ENCODE data around the gene SLX4. TPM values are rescaled to one million over a fixed set of nuclear protein-coding genes. Genes with fewer than 3 reads are reported as not detected.

SLX4 gene
- total RNA-seq, 1 donor from 2014 or later: 11.8 TPM

- DNase-seq (ENCODE audit: low spot score): no peak
- H3K27ac Mint-ChIP-seq (ENCODE audit: unreplicated experiment): no peak overlapping the region
- no peak overlapping the region for H3K4me3 Mint-ChIP-seq (ENCODE audit: unreplicated experiment)
- peaks cover 8% of the 10 kb centered on the region for H3K27me3 Mint-ChIP-seq (ENCODE audit: unreplicated experiment)
- no peak for TF ChIP-seq CTCF (IDR thresholded peaks at IDR 0.05; ENCODE audit: unreplicated experiment)
- peaks cover 19% of the 10 kb centered on the region for H3K36me3 Mint-ChIP-seq (ENCODE audit: low read depth, unreplicated experiment)
- no peaks in the 10 kb centered on the region for H3K4me1 Mint-ChIP-seq (ENCODE audit: unreplicated experiment)
- H3K9me3 Mint-ChIP-seq (ENCODE audit: unreplicated experiment): peaks cover 6% of the 10 kb centered on the region
Measured at GRCh38 chr16:3553138-3553923, 58.1 kb downstream of the SLX4 start.

- Mint-ChIP-seq H3K9me3 (ENCODE audit: unreplicated experiment) (peaks cover 6% of the 10 kb centered on the region), H3K4me3 (ENCODE audit: unreplicated experiment) (peak overlapping the region; percentile 68), H3K27ac (ENCODE audit: unreplicated experiment) (peak overlapping the region; percentile 6), H3K36me3 (ENCODE audit: low read depth, unreplicated experiment) (peaks cover 16% of the 10 kb centered on the region), H3K4me1 (ENCODE audit: unreplicated experiment) (no peaks in the 10 kb centered on the region), H3K27me3 (ENCODE audit: unreplicated experiment) (peaks cover 11% of the 10 kb centered on the region)
- TF ChIP-seq CTCF (IDR thresholded peaks at IDR 0.05; ENCODE audit: unreplicated experiment): no peak
- no peak for DNase-seq (ENCODE audit: low spot score)
Measured at GRCh38 chr16:3550851-3551847, 60.3 kb downstream of the SLX4 start.

- H3K9me3 Mint-ChIP-seq (ENCODE audit: unreplicated experiment): peaks cover 6% of the 10 kb centered on the region
- H3K36me3 Mint-ChIP-seq (ENCODE audit: low read depth, unreplicated experiment): peaks cover 16% of the 10 kb centered on the region
- DNase-seq (ENCODE audit: low spot score): no peak
- H3K27ac Mint-ChIP-seq (ENCODE audit: unreplicated experiment): no peak overlapping the region
- peaks cover 10% of the 10 kb centered on the region for H3K27me3 Mint-ChIP-seq (ENCODE audit: unreplicated experiment)
- no peak overlapping the region for H3K4me3 Mint-ChIP-seq (ENCODE audit: unreplicated experiment)
- TF ChIP-seq CTCF (IDR thresholded peaks at IDR 0.05; ENCODE audit: unreplicated experiment): no peak
- no peaks in the 10 kb centered on the region for H3K4me1 Mint-ChIP-seq (ENCODE audit: unreplicated experiment)
Measured at GRCh38 chr16:3549906-3550305, 61.5 kb downstream of the SLX4 start.

- Mint-ChIP-seq H3K36me3 (ENCODE audit: low read depth, unreplicated experiment) (peaks cover 16% of the 10 kb centered on the region), H3K4me1 (ENCODE audit: unreplicated experiment) (no peaks in the 10 kb centered on the region), H3K9me3 (ENCODE audit: unreplicated experiment) (peaks cover 6% of the 10 kb centered on the region), H3K27ac (ENCODE audit: unreplicated experiment) (no peak overlapping the region), H3K4me3 (ENCODE audit: unreplicated experiment) (no peak overlapping the region), H3K27me3 (ENCODE audit: unreplicated experiment) (peaks cover 10% of the 10 kb centered on the region)
- DNase-seq (ENCODE audit: low spot score): no peak
- no peak for TF ChIP-seq CTCF (IDR thresholded peaks at IDR 0.05; ENCODE audit: unreplicated experiment)
Measured at GRCh38 chr16:3548859-3549258, 62.5 kb downstream of the SLX4 start.
